ENCODE data around the gene DNAJC27. TPM values are rescaled to one million over a fixed set of nuclear protein-coding genes. Genes with fewer than 3 reads are reported as not detected.
"Not testable (repeated sequence)": the region's sequence is repeated elsewhere in the genome, so short reads cannot be mapped to it uniquely, and the experiment has no call there.

DNAJC27 gene
- 10 to 100 TPM; 33.3 to 36.7 TPM for total RNA-seq
- polyA plus RNA-seq (ENCODE audit: insufficient read depth, low read depth, low replicate concordance): 59.7 TPM
- long read RNA-seq, donor 1, full-length matches to known transcripts: 3 of 8 reads
- long read RNA-seq, donor 1, partial matches to known transcripts: 5 of 8 reads
- long read RNA-seq, donor 1, other reads (novel, unspliced or antisense): 0 of 8 reads
- long read RNA-seq, donor 2: 0 reads

GRCh38 chr2:24971536-24972314 lies at the start of gene DNAJC27:
TSS of gene DNAJC27 (minus strand) at chr2:24971955. CDS start at chr2:24971904, 51 bp downstream.
- 0 to 1% methylated on average over 26 to 68 of the region's 72 CpGs for WGBS, 2 donors
- TF ChIP-seq, protein P1, sequence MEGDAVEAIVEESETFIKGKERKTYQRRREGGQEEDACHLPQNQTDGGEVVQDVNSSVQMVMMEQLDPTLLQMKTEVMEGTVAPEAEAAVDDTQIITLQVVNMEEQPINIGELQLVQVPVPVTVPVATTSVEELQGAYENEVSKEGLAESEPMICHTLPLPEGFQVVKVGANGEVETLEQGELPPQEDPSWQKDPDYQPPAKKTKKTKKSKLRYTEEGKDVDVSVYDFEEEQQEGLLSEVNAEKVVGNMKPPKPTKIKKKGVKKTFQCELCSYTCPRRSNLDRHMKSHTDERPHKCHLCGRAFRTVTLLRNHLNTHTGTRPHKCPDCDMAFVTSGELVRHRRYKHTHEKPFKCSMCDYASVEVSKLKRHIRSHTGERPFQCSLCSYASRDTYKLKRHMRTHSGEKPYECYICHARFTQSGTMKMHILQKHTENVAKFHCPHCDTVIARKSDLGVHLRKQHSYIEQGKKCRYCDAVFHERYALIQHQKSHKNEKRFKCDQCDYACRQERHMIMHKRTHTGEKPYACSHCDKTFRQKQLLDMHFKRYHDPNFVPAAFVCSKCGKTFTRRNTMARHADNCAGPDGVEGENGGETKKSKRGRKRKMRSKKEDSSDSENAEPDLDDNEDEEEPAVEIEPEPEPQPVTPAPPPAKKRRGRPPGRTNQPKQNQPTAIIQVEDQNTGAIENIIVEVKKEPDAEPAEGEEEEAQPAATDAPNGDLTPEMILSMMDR (IDR thresholded peaks at IDR 0.05): no peak
- TF ChIP-seq POLR2A (IDR thresholded peaks at IDR 0.05): peak; percentile 94
- Histone ChIP-seq H3K4me3 (peak within 1 kb of the TSS; percentile 72 to 76), H3K27me3 (no peaks in the 10 kb centered on the region), H3K36me3 (ENCODE audit: low read depth, missing control alignments) (no peaks in the 10 kb centered on the region), H3K9me3 (no peaks in the 10 kb centered on the region), H3K27ac (peak within 1 kb of the TSS; percentile 96 to 98), H3K4me1 (no peaks in the 10 kb centered on the region)
- intact Hi-C loops (cut with DNase I; ENCODE audit: low total_unique reads): no loop called here
- peak; percentile 98 for DNase-seq

DNA sequence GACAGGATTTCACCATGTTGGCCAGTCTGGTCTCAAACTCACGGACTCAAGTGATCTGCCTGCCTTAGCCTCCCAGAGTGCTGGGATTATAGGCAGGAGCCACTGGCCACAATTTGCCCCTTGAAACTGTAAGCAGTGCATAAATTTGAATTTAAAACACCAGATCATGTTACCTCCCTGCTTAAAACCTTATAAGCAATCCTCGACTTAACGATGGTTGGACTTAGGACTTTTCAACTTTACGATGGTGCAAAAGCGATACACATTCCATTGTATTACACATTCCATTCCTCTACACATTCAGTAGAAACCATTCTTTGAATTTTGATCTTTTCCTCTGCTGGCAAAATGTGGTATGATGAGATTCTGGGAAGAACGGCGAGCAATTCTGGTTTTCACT lies 46.9 kb upstream of the DNAJC27 start:
- intact Hi-C loops (cut with DNase I; ENCODE audit: low total_unique reads): no loop called here
- TF ChIP-seq, protein P1 (IDR thresholded peaks at IDR 0.05): no peak
- TF ChIP-seq POLR2A (IDR thresholded peaks at IDR 0.05): no peak
- H3K27ac ChIP-seq: no peak overlapping the region
- 90 to 91% methylated on average over 7 of the region's 7 CpGs for WGBS, 2 donors
- H3K9me3 ChIP-seq: no peaks in the 10 kb centered on the region
- DNase-seq: no peak
- no peaks in the 10 kb centered on the region for H3K4me1 ChIP-seq
- H3K36me3 ChIP-seq (ENCODE audit: low read depth, missing control alignments): no peaks in the 10 kb centered on the region
- H3K4me3 ChIP-seq: no peak overlapping the region
- no peaks in the 10 kb centered on the region for H3K27me3 ChIP-seq

DNA sequence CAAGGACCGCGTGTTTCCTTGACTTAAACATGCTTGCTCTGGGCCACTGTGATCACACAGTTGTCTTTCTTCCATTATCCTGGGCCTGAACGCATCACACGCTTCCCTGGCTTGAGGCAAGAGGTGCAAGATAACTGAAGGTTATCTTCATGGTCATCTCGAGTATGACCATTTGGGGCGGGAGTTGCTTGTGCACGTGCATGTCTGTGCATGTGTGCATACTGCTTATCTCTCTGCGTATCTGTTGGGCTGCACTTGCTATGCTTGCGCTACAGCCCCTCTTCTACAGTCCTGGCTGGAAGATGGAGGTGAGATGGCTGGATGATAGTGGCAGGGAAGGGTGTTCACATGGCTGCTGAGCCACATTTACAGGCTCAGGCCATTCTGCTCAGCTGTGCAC lies 42.9 kb upstream of the DNAJC27 start:
- no peak for TF ChIP-seq POLR2A (IDR thresholded peaks at IDR 0.05)
- TF ChIP-seq, protein P1 (IDR thresholded peaks at IDR 0.05): no peak
- 82 to 91% methylated on average over 9 of the region's 9 CpGs for WGBS, 2 donors
- Histone ChIP-seq H3K27me3 (no peaks in the 10 kb centered on the region), H3K27ac (no peak overlapping the region), H3K9me3 (no peaks in the 10 kb centered on the region), H3K36me3 (ENCODE audit: low read depth, missing control alignments) (no peaks in the 10 kb centered on the region), H3K4me1 (no peaks in the 10 kb centered on the region), H3K4me3 (no peak overlapping the region)
- no peak for DNase-seq
- intact Hi-C loops (cut with DNase I; ENCODE audit: low total_unique reads): no loop called here

GRCh38 chr2:25011342-25011741 lies 39.6 kb upstream of the DNAJC27 start:
- DNase-seq; H3K9me3 ChIP-seq; H3K27ac ChIP-seq; H3K4me3 ChIP-seq; H3K36me3 ChIP-seq (ENCODE audit: low read depth, missing control alignments); H3K27me3 ChIP-seq; H3K4me1 ChIP-seq; intact Hi-C loops (cut with DNase I; ENCODE audit: low total_unique reads): not testable (repeated sequence)
- 96 to 98% methylated on average over 2 of the region's 2 CpGs for WGBS, 2 donors

- Histone ChIP-seq H3K27me3 (no peaks in the 10 kb centered on the region), H3K36me3 (ENCODE audit: low read depth, missing control alignments) (no peaks in the 10 kb centered on the region), H3K4me3 (no peak overlapping the region), H3K27ac (no peak overlapping the region), H3K9me3 (no peaks in the 10 kb centered on the region), H3K4me1 (no peaks in the 10 kb centered on the region)
- intact Hi-C loops (cut with DNase I; ENCODE audit: low total_unique reads): no loop called here
- WGBS, 2 donors: 70 to 71% methylated on average over 11 of the region's 11 CpGs
- TF ChIP-seq, protein P1 (IDR thresholded peaks at IDR 0.05): no peak
- TF ChIP-seq POLR2A (IDR thresholded peaks at IDR 0.05): no peak
- DNase-seq: no peak
Observed at GRCh38 chr2:25009954-25010353, 38.2 kb upstream of the DNAJC27 start.

Data from testis (tissue), 5 donors.